ENCODE data around the gene MICB.

- no peak for TF ChIP-seq EZH2 (IDR thresholded peaks at IDR 0.05)
- no peak for TF ChIP-seq POLR2AphosphoS5 (IDR thresholded peaks at IDR 0.05; ENCODE audit: borderline replicate concordance, low read depth, low read length)
- TF ChIP-seq FOXP2 (optimal IDR thresholded peaks at IDR 0.05; ENCODE audit: control extremely low read depth, extremely low read length, insufficient read depth), result no peak
These were observed 2.4 kb upstream of the MICB start for GRCh38 chr6:31495580-31495979.
